Stimulated activated CD8-positive, alpha-beta memory T cell treated with anti-CD3 and anti-CD28 coated beads, Interleukin-4, amount 100 ng/mL, for 4 hours (primary cell): ENCODE data around the gene SYPL1.
"Not testable (repeated sequence)": the region's sequence is repeated elsewhere in the genome, so short reads cannot be mapped to it uniquely, and the experiment has no call there.

Experiments
- DNase-seq, 2 donors: peaks; one replicate each; pipeline ENCODE4 v3.0.0-alpha.2; 2020; ENCODE audit warnings: low read depth in 2 of 2, low spot score in 1 of 2

The SYPL1 gene

DNA sequence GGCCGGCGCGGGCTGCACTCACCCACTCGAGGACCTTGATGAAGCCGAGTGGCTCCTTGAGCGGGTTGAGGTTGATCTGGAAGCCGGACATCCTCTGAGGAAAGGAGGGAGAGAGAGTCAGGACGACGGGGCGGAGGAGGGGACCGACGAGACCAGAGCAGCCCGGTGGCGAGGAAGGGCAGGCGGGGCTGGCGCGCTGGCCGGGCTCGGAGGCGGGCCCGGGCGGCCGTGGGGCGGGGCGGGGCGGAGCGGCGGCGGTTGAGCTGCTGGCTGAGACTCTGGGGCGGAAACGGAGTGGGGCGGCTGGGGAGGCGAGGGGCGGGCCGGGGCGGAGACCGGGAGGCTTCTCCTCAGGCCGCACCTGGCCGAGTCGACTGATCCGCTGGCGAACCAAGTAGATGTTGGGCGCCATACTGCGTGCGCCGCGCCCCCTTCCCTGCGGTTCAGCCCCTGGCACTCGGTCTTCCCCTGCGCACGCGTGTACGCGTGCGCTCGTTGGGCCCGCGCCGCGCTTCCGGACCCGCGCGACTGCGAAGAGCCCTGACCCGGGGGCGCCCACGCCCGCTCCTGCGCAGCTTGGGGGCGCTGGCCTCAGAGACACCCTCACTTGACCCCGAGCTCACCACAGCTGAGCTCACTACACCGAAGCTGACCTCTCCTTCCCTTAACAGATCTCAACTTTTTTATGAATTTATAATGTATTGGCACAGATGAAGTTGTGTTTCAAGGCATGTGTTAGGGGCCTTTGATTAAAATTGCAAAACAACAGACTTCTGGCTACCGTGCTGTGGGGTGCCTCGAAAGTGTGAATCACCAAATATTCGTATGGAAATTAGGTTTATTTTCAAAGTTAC lies at the start of gene SYPL1:
TSS of gene SYPL1 (minus strand) at position 195 of the 854 bp plus-strand sequence. CDS start at position 91, 104 bp downstream.
- peak; percentile 71 to 88 for DNase-seq

DNA sequence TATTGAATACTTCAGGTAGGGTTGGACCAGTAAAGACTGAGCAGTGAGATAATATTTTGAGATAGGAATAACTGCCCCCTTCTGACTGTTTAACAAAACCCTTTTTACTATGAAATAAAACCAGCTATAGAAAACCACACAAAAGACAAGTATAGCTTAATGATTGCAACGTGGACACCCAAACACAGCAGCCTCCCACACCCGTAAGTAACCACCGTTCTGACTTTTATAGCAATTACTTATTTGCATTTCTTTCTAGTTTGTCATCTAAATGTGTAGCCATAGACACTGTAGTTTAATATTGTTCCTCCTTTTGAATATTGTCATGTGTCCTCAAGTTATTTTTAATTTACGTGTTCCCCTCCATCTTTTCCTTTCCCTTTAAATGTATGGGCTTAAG lies 42.9 kb upstream of the SYPL1 start:
- DNase-seq = no peak

DNA sequence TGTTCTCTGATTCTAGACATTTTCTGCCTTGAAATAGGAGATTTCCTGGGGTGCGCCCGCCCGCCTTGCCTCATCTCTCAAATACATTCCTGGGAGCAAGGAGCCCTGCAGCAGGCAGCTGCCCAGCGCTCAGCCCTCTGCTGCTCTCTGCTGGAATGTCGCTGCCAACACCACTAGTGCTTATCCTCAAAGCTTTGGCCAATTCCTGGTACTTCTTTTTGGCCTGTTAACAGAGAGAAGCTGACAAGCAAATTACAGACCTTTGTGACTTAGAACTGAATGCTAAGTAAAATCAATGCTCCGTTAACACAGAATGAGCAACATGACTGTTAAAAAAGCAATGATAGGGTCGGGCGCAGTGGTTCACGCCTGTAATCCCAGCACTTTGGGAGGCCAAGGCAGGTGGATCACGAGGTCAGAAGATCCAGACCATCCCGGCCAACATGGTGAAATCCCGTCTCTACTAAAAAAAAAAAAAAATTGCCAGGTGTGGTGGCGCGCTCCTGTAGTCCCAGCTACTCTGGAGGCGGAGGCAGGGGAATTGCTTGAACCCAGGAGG lies 41.9 kb upstream of the SYPL1 start:
- peak; percentile 27 to 44 for DNase-seq

DNA sequence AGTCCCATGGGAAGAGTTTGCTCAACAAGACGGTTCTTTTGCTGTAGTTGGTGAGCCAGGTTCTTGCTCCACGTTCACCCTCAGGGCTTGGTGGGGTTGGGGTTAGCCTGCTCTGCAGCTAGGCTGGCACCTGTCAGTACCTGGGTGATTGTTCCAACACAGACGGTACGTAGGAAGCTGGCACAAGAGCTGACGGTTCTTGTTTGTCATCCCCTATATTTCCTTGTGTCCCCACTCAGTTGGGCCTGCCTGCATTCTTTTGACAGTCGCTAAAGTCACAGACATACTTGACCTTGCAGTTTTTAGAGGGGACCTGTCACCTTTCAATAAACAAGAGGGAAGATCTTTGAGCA lies 40.2 kb upstream of the SYPL1 start:
- no peak for DNase-seq

DNA sequence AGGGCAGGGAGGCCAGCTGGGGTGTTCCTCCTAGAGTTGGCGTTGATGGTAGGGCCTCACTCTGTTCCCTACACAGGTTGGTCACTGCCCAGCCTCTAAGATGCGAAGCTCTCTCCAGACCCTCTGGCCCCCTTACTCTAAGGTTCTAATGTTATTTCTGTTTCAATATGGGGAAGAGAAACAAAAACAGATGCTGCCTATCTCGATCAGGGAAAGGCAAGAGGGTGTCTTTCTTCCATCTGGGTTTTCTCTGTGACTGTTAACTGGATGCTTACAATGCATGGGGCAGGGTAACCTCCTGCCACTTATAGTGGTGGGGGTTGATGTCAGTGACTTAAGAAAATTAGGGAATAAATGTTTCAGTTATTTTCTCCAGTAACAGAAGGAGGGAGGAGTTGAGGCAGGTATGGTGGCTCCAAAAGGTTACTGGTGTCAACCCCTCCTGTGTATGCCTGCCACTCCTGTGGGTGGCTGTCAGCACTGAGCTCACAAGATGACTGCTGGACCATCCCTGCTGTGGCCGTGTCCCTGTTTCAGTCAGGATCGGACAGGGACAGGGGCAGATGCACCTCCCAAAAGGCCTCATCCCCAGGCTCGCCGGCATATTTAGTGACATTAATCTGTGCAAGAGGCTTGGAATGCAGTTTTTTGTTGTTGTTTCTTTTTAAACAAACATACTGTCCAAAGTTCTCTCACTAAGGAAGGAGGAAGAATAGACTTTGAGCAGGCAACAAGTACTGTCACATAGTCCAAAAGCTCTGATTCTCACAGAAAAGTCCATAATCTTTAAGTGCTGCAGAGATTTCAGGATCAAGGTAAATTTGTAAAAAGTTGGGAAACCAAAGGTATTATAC lies 39.6 kb upstream of the SYPL1 start:
- DNase-seq = no peak

DNA sequence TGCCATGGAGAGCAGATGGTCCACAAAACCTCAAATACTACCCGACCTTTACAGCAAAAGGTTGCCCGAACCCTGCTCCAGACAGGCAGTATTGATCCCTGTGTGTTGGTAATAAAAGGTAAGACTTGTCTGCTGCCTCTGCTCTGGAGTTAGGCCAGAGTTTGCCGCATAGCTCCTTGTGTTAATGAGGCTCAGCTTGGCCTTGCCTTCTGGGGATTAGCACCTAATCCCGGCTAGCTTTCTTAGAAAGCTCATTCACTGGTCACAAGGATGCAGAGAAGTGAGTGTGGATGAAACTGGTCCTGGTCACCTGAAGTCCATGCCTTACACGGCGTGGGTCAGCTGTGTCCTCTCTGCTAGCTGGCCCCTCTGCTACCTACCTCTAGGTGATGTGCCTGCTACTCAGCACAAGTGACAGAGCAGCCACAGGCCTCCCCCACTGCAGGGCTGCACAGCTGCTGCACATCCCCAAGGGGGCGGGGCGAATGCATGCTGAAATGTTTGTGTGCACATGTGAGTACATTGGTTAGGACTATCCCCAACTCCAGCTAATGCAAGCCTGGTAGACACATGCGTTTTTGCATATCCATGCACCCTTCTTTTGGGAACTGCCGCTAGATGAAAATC lies 31.7 kb upstream of the SYPL1 start:
- DNase-seq = no peak

DNA sequence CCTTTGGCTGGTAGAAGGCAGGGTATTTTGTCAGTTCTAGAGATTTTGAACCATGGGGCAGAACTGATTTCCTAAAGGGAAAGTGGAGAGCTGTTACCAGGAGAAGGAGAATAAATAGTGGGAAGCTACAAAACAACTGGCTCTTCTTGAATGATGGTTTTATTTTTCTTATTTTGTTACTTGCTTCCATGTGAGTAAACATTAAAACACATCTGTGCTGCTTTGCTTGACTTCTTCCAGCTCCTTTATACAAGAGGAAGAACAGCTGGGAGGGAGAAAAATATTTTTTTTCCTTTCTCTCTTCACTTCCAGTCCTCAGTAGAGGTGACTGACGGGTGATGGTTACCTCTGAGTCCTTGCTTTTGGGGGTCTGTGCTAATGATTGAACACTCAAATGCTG lies 30.0 kb upstream of the SYPL1 start:
- DNase-seq = no peak

DNA sequence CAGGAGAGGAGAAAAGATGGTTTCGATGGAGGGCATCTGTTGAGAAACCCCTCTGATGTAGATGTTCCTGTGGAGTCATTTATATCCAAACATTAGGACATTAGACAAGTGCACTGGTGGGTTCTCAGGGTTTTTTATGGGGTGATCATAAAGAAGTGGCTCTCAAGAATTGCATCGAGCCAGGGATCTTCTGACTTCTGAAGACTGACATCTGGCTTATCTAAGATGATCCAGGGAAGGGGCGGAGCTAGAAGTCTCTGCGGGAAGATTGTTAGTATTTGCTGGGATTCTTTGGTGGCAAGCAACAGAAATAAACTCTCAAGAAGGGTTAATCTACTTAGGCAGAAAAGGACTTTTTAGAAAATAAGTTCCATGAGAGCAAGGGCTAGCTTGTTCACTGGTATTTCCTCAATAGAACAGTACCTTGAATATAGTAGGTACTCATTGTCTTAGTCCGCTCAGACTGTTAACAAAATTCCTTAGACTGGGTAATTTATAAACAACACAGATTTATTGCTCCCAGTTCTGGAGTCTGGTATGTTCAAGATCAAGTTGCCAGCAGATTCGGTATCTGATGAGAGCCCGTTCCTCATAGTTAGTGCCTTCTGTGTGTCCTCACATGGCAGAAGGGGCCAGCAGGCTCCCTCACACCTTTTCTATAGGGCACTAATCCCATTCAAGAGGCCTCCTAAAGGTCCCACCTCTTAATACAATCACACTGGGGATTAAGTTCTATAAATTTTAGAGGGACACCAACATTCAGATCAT lies 28.5 kb upstream of the SYPL1 start:
- DNase-seq = no peak

DNA sequence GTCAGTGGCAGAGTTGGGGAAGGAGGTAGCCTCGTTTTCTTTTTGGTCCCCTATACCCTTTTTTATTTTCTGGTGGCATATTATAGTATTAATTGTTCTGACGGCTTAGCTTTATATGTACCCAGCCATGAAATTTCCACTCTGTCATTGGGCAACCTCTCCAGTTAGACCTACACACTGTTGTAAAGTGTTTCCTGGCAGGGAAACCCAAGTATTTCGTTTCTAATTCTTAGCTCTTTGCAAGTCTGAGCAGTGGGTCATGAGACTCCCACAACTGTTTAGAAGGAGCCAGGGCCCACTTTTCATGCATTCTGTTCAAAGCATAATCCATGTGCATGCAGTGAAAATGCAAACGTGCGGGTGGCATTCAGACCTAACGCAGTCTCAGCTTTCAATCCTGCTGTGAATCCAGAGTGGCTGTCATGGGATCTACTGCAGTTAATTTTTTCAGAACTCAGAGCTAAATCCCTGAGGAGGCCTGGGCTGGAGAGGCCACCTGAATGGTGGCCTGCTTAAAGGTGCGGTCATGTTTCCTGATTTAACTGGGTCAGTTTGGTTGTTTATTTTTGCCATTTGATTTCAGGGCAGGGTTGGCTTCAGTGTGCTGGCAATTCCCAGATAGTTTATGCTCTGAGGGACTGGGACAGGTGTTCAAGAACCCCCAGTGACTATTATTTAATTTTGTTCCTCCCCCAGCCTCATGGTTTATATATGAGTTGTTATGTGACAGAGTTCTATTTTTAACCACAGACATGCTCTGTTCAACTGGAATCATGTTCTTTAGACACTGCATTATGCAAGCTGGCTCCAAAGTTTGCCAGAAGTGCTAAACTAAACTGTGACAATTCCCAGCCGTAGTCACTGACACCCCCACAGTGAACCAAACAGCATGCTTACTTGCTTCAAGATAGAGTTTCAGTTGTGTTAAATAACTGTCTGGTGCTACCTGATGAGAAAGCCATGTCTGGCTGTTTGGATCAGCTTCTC lies 27.4 kb upstream of the SYPL1 start:
- DNase-seq = no peak

DNA sequence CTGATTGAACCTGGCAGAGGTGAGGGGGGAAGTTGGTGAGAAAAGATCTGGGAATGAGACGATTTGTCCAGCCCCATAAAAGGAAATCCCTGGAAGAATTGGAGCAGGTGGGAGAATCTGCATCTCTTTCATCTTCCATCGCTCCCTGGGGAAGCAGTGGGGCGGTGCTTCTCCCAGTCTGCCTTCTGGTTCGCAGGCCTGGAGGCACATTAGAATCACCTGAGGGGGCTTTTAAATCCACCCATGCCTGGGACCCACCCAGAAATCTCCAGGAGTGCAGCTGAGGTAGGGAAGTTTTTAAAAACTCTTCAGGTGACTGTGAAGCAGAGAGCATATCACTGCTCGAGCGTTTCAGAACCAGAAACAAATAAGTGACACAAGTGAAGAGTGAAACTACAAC lies 26.7 kb upstream of the SYPL1 start:
- no peak for DNase-seq

DNA sequence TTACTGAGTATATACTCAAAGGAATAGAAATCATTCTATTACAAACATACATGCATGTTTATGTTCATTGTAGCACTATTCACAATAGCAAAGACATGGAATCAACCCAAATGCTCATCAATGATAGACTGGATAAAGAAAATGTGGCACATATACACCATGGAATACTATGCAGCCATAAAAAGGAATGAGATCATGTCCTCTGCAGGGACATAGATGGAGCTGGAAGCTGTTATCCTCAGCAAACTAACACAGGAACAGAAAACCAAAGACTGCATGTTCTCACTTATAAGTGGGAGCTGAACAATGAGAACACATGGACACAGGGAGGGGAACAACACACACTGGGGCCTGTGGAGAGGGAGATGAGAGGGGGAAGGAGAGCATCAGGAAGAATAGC lies 26.1 kb upstream of the SYPL1 start:
- DNase-seq = not testable (repeated sequence)

DNA sequence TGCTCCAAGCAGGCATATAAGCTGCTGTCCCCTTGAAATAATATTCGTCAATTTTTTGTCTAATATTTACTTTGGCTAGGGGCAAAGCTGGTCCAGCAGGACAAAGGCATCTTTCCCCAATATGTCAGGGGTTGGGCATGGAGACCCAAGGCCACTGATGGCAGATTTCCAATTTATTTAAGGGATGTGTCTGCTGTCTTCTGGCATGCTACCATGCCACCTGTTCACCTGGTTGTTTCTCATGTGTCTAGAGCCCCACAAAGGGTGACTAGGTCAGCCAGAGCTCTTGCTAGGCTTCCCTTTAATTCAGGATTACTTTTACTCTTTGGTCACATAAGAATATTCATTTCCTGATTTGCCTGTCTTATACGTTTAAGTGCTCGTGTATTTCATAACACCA lies 22.1 kb upstream of the SYPL1 start:
- no peak for DNase-seq

DNA sequence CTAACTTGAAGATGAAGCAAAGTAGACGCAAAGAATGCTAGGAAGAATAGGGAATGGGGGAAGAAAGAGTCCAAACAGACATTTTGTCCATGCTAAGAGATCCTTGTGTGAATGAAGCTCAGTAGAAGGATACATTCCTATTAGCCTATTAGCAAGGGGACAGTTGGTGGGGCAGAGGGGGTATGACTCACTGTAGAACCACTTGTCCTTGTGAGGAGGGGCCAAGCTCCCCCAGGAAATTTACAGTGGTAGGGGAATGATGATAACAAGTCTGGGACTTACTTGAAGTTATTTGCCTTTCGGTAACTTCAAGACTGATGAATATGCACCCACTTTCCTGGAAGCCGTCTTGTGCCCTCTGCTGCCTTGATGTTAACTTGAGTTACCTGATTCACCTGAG lies 17.2 kb upstream of the SYPL1 start:
- DNase-seq = no peak

DNA sequence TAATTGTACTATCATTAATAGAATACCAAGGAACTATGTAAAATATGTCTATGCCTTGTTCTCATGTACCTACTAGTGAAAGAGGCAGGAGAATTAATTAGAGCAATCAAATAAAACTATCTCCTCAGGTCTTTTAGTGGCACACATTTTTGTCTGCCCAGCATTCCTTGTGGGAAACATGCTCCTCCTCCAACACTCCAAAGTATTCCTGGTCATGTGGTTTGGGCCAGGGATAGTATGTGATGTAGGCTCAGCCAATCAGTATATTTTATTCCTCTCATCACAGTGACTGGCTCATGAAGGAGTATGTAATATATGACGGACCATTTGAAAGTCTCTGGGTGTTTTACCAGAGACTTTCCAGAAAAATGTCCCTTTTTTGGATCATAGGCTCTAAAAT lies 16.7 kb upstream of the SYPL1 start:
- no peak for DNase-seq

DNA sequence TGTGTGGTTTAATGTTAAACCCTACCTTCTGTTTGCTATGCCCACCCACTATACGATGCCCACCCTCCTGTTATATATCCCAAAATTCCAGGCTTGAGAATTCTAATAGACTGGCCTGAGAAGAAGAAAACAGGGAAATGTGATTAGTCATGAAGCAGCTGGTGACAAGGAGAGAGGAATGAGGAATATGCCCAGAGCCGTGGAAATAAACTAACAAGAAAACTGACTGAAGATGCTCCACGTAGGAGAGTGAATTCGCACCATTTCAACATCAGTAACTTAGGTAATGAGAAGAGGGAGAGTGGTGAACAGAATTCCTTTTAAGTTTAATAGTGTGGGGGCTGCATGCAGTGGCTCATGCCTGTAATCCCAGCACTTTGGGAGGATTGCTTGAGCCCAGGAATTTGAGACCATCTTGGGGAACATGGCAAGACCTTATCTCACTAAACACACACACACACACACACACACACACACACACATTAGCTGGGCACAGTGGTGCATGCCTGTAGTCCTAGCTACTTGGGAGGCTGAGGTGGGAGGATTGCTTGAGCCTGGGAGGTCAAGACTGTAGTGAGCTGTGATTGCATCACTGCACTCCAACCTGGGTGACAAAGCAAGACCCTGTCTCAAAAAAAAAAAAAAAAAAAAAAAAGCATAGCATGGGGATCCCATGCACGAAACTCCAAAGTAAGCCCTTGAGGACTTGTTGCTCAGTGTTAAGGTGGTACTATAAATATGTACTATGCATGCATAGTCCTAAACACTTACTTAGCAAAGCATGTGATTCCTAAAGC lies 16.1 kb upstream of the SYPL1 start:
- DNase-seq = no peak

DNA sequence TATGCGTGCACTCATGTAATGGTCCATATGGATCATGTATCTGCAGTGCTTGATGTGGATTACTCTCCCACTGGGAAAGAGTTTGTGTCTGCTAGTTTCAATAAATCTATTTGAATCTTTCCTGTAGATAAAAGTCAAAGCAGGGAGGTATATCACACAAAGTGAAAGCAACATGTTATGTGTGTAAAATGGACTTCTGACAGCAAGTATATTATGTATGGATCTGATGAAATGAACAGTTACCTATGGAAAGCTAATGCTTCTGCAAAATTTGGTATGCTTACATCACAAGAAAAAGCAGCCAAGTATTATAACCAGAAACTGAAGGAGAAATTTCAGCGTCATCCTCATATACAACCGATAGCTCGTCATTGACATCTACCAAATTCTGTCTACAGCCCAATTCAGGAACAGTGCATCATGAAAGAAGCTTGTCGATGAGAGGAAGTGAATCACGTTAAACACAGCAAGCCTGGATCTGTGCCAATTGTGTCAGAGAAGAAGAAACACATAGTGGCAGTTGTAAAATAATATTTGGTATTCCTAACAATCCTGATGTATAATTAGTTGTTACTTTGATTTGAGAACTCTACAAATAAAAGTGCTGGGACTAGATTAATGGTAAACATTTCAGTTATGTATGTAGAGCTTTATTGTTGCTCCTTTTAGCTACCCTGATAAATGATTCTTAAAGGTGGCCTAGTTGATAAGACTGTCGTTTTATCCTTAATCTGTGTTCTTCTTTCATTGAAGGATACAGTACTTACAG lies 14.2 kb upstream of the SYPL1 start:
- no peak for DNase-seq

DNA sequence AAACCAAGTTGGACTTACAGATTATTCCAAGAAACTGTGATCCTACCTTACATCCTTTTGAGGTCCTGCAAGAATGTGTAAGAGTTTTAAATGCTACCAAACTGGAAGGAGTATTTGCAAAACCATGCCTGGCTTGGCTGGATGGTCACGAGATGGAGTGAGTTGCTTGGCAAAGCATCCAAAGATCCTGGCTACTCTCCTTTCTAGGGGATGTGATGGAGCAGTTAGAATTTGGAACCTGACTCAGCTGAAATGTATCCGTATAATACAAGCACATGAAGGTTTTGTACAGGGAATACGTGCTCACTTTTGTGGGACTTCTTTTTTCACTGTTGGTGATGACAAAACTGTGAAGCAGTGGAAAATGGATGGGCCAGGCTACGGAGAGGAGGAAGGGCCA lies 13.3 kb upstream of the SYPL1 start:
- DNase-seq = no peak

DNA sequence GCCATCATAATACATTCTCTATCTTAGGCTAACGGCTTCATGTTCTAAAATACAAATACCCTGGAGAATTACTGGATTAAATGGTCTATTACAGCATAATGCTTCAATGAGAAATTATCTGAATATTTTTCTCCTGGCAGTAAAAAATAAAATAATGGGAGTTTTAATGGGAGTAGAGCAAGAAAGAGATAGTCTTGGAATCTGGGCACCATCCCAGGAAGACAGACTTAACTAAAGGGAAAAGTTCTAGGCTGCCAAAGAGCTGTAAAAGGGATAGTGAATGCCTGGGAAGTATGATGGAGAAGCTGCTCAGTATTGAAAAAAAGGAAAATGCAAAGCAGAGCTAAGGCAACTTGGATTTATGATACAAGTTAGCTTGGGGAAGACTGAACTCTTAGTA lies 12.1 kb upstream of the SYPL1 start:
- DNase-seq = no peak
